ENCODE measurements around the gene SULT2B1.
A peak's percentile ranks its signal among the peaks of the same experiment; 100 is the strongest.

The SULT2B1 gene

GRCh38 chr19:48633148-48634035 lies 81.4 kb downstream of the SULT2B1 start:
- H3K27me3 ChIP-seq (ENCODE audit: control insufficient read depth in 1 of 2, insufficient read depth in 1 of 2, low read length in 2 of 2) = peaks cover 0 to 7% of the 10 kb centered on the region in 2 experiments

GRCh38 chr19:48634036-48634342 lies 82.0 kb downstream of the SULT2B1 start:
- H4K8ac ChIP-seq (ENCODE audit: low read length) = no peak overlapping the region

More at GRCh38 chr19:48633148-48634035, 81.4 kb downstream of the SULT2B1 start:
- Histone ChIP-seq H2AK5ac (ENCODE audit: low read length, severe bottlenecking) (no peak overlapping the region), H3K4me2 (ENCODE audit: low read length, poor library complexity, severe bottlenecking) (no peak overlapping the region), H3K79me1 (replicated peaks; ENCODE audit: low read length, poor library complexity, severe bottlenecking) (no peaks in the 10 kb centered on the region), H3K9ac (ENCODE audit: low read length) (peak overlapping the region; percentile 69), H4K8ac (ENCODE audit: low read length) (peak overlapping the region; percentile 19), H2BK15ac (ENCODE audit: low read depth, poor library complexity, severe bottlenecking) (peak overlapping the region; percentile 29), H3K18ac (ENCODE audit: low read depth in 1 of 2, low read length in 2 of 2) (peak overlapping the region in 1 of 2 experiments; percentile 91), H3K23ac (ENCODE audit: low read length in 2 of 2) (no peak overlapping the region), H2BK5ac (ENCODE audit: low read depth, low read length, poor library complexity, severe bottlenecking) (peak overlapping the region; percentile 53), H2BK120ac (ENCODE audit: low read depth, low read length) (peak overlapping the region; percentile 51), H3K36me3 (ENCODE audit: control insufficient read depth in 1 of 2, insufficient read depth in 2 of 2, low read depth in 1 of 2, low read length in 2 of 2) (peaks cover 19 to 20% of the 10 kb centered on the region in 2 experiments), H4K91ac (ENCODE audit: low read length) (peak overlapping the region; percentile 81), H2AFZ (ENCODE audit: low read depth, low read length) (no peak overlapping the region), H3K9me3 (ENCODE audit: control insufficient read depth, low read length) (no peaks in the 10 kb centered on the region), H3K4me3 (ENCODE audit: insufficient read depth in 1 of 2, low read depth in 1 of 2, low read length in 2 of 2) (peak overlapping the region in 1 of 2 experiments; percentile 67), H3K14ac (ENCODE audit: low read length in 2 of 2) (no peak overlapping the region), H3K4ac (ENCODE audit: low read depth in 1 of 2, low read length in 2 of 2) (peak overlapping the region; percentile 82 to 96), H3K4me1 (ENCODE audit: control insufficient read depth, insufficient read depth, low read depth, low read length) (peaks cover 57% of the 10 kb centered on the region), H3K27ac (ENCODE audit: low read length, poor library complexity, severe bottlenecking) (no peak overlapping the region), H2BK12ac (ENCODE audit: low read length in 2 of 2) (peak overlapping the region; percentile 97)
- no peak for DNase-seq
- WGBS = 92% methylated on average over 22 of the region's 22 CpGs

GRCh38 chr19:48634424-48635262 lies 82.7 kb downstream of the SULT2B1 start:
- peak overlapping the region; percentile 50 for H3K4me2 ChIP-seq (ENCODE audit: low read length, poor library complexity, severe bottlenecking)
- H3K23ac ChIP-seq (ENCODE audit: low read length in 2 of 2) = no peak overlapping the region
- no peak overlapping the region for H3K14ac ChIP-seq (ENCODE audit: low read length in 2 of 2)
- H2BK5ac ChIP-seq (ENCODE audit: low read depth, low read length, poor library complexity, severe bottlenecking) = peak overlapping the region; percentile 68
- H3K4ac ChIP-seq (ENCODE audit: low read depth in 1 of 2, low read length in 2 of 2) = peak overlapping the region; percentile 65 to 77
- H3K4me1 ChIP-seq (ENCODE audit: control insufficient read depth, insufficient read depth, low read depth, low read length) = peaks cover 51% of the 10 kb centered on the region
- H3K9me3 ChIP-seq (ENCODE audit: control insufficient read depth, low read length) = no peaks in the 10 kb centered on the region
- peak overlapping the region; percentile 97 for H2AK5ac ChIP-seq (ENCODE audit: low read length, severe bottlenecking)
- H3K27me3 ChIP-seq (ENCODE audit: control insufficient read depth in 1 of 2, insufficient read depth in 1 of 2, low read length in 2 of 2) = peaks cover 0 to 7% of the 10 kb centered on the region in 2 experiments
- peak overlapping the region; percentile 77 for H4K8ac ChIP-seq (ENCODE audit: low read length)
- H3K9ac ChIP-seq (ENCODE audit: low read length) = peak overlapping the region; percentile 74
- peak overlapping the region; percentile 56 for H3K27ac ChIP-seq (ENCODE audit: low read length, poor library complexity, severe bottlenecking)
- H2BK120ac ChIP-seq (ENCODE audit: low read depth, low read length) = peak overlapping the region; percentile 97
- H4K91ac ChIP-seq (ENCODE audit: low read length) = peak overlapping the region; percentile 89
- H3K4me3 ChIP-seq (ENCODE audit: insufficient read depth in 1 of 2, low read depth in 1 of 2, low read length in 2 of 2) = peak overlapping the region in 1 of 2 experiments; percentile 67
- 10% methylated on average over 34 of the region's 37 CpGs for WGBS
- H3K36me3 ChIP-seq (ENCODE audit: control insufficient read depth in 1 of 2, insufficient read depth in 2 of 2, low read depth in 1 of 2, low read length in 2 of 2) = peaks cover 16 to 19% of the 10 kb centered on the region in 2 experiments
- DNase-seq = peak; percentile 94
- peak overlapping the region; percentile 65 for H2AFZ ChIP-seq (ENCODE audit: low read depth, low read length)
- peak overlapping the region; percentile 91 to 95 for H3K18ac ChIP-seq (ENCODE audit: low read depth in 1 of 2, low read length in 2 of 2)
- peak overlapping the region; percentile 4 to 95 for H2BK12ac ChIP-seq (ENCODE audit: low read length in 2 of 2)
- H3K79me1 ChIP-seq (replicated peaks; ENCODE audit: low read length, poor library complexity, severe bottlenecking) = no peaks in the 10 kb centered on the region
- peak overlapping the region; percentile 60 for H2BK15ac ChIP-seq (ENCODE audit: low read depth, poor library complexity, severe bottlenecking)

More at GRCh38 chr19:48634036-48634342, 82.0 kb downstream of the SULT2B1 start:
- Histone ChIP-seq H2AFZ (ENCODE audit: low read depth, low read length) (no peak overlapping the region), H3K18ac (ENCODE audit: low read depth in 1 of 2, low read length in 2 of 2) (peak overlapping the region; percentile 57 to 91), H3K27ac (ENCODE audit: low read length, poor library complexity, severe bottlenecking) (peak overlapping the region; percentile 3), H3K4ac (ENCODE audit: low read depth in 1 of 2, low read length in 2 of 2) (peak overlapping the region; percentile 48 to 96), H3K4me1 (ENCODE audit: control insufficient read depth, insufficient read depth, low read depth, low read length) (peaks cover 55% of the 10 kb centered on the region), H2BK15ac (ENCODE audit: low read depth, poor library complexity, severe bottlenecking) (no peak overlapping the region), H3K27me3 (ENCODE audit: control insufficient read depth in 1 of 2, insufficient read depth in 1 of 2, low read length in 2 of 2) (peaks cover 0 to 7% of the 10 kb centered on the region in 2 experiments), H3K4me2 (ENCODE audit: low read length, poor library complexity, severe bottlenecking) (peak overlapping the region; percentile 50), H3K4me3 (ENCODE audit: insufficient read depth in 1 of 2, low read depth in 1 of 2, low read length in 2 of 2) (peak overlapping the region in 1 of 2 experiments; percentile 67), H3K14ac (ENCODE audit: low read length in 2 of 2) (no peak overlapping the region), H2BK120ac (ENCODE audit: low read depth, low read length) (peak overlapping the region; percentile 51), H2AK5ac (ENCODE audit: low read length, severe bottlenecking) (peak overlapping the region; percentile 70), H4K91ac (ENCODE audit: low read length) (peak overlapping the region; percentile 81), H3K79me1 (replicated peaks; ENCODE audit: low read length, poor library complexity, severe bottlenecking) (no peaks in the 10 kb centered on the region), H2BK12ac (ENCODE audit: low read length in 2 of 2) (peak overlapping the region; percentile 97), H2BK5ac (ENCODE audit: low read depth, low read length, poor library complexity, severe bottlenecking) (peak overlapping the region; percentile 53), H3K9me3 (ENCODE audit: control insufficient read depth, low read length) (no peaks in the 10 kb centered on the region), H3K36me3 (ENCODE audit: control insufficient read depth in 1 of 2, insufficient read depth in 2 of 2, low read depth in 1 of 2, low read length in 2 of 2) (peaks cover 16 to 20% of the 10 kb centered on the region in 2 experiments), H3K9ac (ENCODE audit: low read length) (peak overlapping the region; percentile 69), H3K23ac (ENCODE audit: low read length in 2 of 2) (no peak overlapping the region)
- DNase-seq = no peak
- 68% methylated on average over 7 of the region's 7 CpGs for WGBS
